Stimulated activated CD4-positive, alpha-beta T cell treated with anti-CD3 and anti-CD28 coated beads, TNF-alpha, amount 100 ng/mL, for 24 hours (primary cell): ENCODE results near the gene DCTN4.

ENCODE experiments used
- DNase-seq, 3 experiments: peaks; one replicate each; pipeline ENCODE4 v3.0.0-alpha.2; 2020; ENCODE audit warnings: low read depth in 3 of 3

Gene DCTN4

GRCh38 chr5:150740992-150741391 is 17.8 kb downstream of the DCTN4 start:
- no peak for DNase-seq

GRCh38 chr5:150738862-150739261 is 20.0 kb downstream of the DCTN4 start:
- no peak for DNase-seq

- DNase-seq = peak in 1 of 3 experiments; percentile 11
Observed at GRCh38 chr5:150734579-150735384, 24.0 kb downstream of the DCTN4 start.

- no peak for DNase-seq
Observed at GRCh38 chr5:150731669-150732242, 27.1 kb downstream of the DCTN4 start.

GRCh38 chr5:150729859-150730258 is 29.0 kb downstream of the DCTN4 start:
- DNase-seq = no peak

GRCh38 chr5:150723845-150724244 is 35.0 kb downstream of the DCTN4 start:
- no peak for DNase-seq

GRCh38 chr5:150710165-150710564 is 48.7 kb downstream of the DCTN4 start:
- no peak for DNase-seq

GRCh38 chr5:150706776-150707390 is 51.9 kb downstream of the DCTN4 start:
- DNase-seq = no peak

- DNase-seq = no peak
Observed at GRCh38 chr5:150703762-150704161, 55.1 kb downstream of the DCTN4 start.

GRCh38 chr5:150700594-150701377 is 58.0 kb downstream of the DCTN4 start, which contains the start of gene RBM22:
TSS of gene RBM22 (minus strand) at chr5:150701062. CDS start at chr5:150700985, 77 bp downstream.
- DNase-seq = peak; percentile 81 to 90 (median 86)

- DNase-seq = no peak
Observed at GRCh38 chr5:150700246-150700593, 58.6 kb downstream of the DCTN4 start.

GRCh38 chr5:150694612-150695011 is 64.2 kb downstream of the DCTN4 start:
- DNase-seq = no peak

- no peak for DNase-seq
Observed at GRCh38 chr5:150692276-150692675, 66.5 kb downstream of the DCTN4 start.

GRCh38 chr5:150690760-150691159 is 68.1 kb downstream of the DCTN4 start:
- no peak for DNase-seq

GRCh38 chr5:150689120-150689519 is 69.7 kb downstream of the DCTN4 start:
- no peak for DNase-seq

- no peak for DNase-seq
Observed at GRCh38 chr5:150676578-150676977, 82.2 kb downstream of the DCTN4 start.

GRCh38 chr5:150675069-150675468 is 83.7 kb downstream of the DCTN4 start:
- DNase-seq = no peak

GRCh38 chr5:150674341-150674821 is 84.4 kb downstream of the DCTN4 start:
- no peak for DNase-seq

- DNase-seq = no peak
Observed at GRCh38 chr5:150672884-150673275, 85.9 kb downstream of the DCTN4 start.

GRCh38 chr5:150672237-150672883 is 86.5 kb downstream of the DCTN4 start:
- DNase-seq = peak in 1 of 3 experiments; percentile 17

- peak in 1 of 3 experiments; percentile 11 for DNase-seq
Observed at GRCh38 chr5:150671509-150672236, 87.1 kb downstream of the DCTN4 start.
